ENCODE results near the gene ANKRD11. TPM values are rescaled to one million over a fixed set of nuclear protein-coding genes. Genes with fewer than 3 reads are reported as not detected.
"Not testable (repeated sequence)": the region's sequence is repeated elsewhere in the genome, so short reads cannot be mapped to it uniquely, and the experiment has no call there.

Gene ANKRD11
- polyA plus RNA-seq, 1 experiment = 48.1 TPM

- DNase-seq (ENCODE audit: low read depth, low spot score) = peak; percentile 67
- CTCF ChIA-PET = interaction anchor here (1.1 to 2.0 kb wide), 8 partner anchors 10 to 224 kb away, joined by 3 to 7 read pairs (median 4); partner anchors contain the start of gene SPG7
- H3K27ac ChIP-seq (ENCODE audit: low read depth, low read length) = peak overlapping the region; percentile 31
- H3K4me3 ChIP-seq (ENCODE audit: low read depth, low read length); H3K9me3 ChIP-seq (ENCODE audit: control insufficient read depth, insufficient read depth, low read length); POLR2A ChIA-PET; H3K27me3 ChIP-seq (ENCODE audit: control insufficient read depth, insufficient read depth, low read length): not testable (repeated sequence)
- peak; percentile 65 for TF ChIP-seq CTCF (IDR thresholded peaks at IDR 0.05; ENCODE audit: low read depth, low read length)
These were observed 156.9 kb downstream of the ANKRD11 start for GRCh38 chr16:89333401-89334001.

GRCh38 chr16:89332902-89333245 lies 157.5 kb downstream of the ANKRD11 start:
- no peak for DNase-seq (ENCODE audit: low read depth, low spot score)
- TF ChIP-seq CTCF (IDR thresholded peaks at IDR 0.05; ENCODE audit: low read depth, low read length) = no peak
- H3K27me3 ChIP-seq (ENCODE audit: control insufficient read depth, insufficient read depth, low read length) = no peaks in the 10 kb centered on the region
- ChIA-PET CTCF (interaction anchor here (0.5 to 2.0 kb wide), 9 partner anchors 10 to 225 kb away, joined by 3 to 7 read pairs (median 4); partner anchors contain the start of gene SPG7), POLR2A (no interaction called here)
- H3K9me3 ChIP-seq (ENCODE audit: control insufficient read depth, insufficient read depth, low read length) = no peaks in the 10 kb centered on the region; the same call in 1 of the 2 replicates
- no peak overlapping the region for H3K27ac ChIP-seq (ENCODE audit: low read depth, low read length)
- no peak overlapping the region for H3K4me3 ChIP-seq (ENCODE audit: low read depth, low read length)

- Histone ChIP-seq H3K27me3 (ENCODE audit: control insufficient read depth, insufficient read depth, low read length) (no peaks in the 10 kb centered on the region), H3K9me3 (ENCODE audit: control insufficient read depth, insufficient read depth, low read length) (no peaks in the 10 kb centered on the region; the same call in 1 of the 2 replicates), H3K4me3 (ENCODE audit: low read depth, low read length) (no peak overlapping the region), H3K27ac (ENCODE audit: low read depth, low read length) (no peak overlapping the region)
- no peak for TF ChIP-seq CTCF (IDR thresholded peaks at IDR 0.05; ENCODE audit: low read depth, low read length)
- CTCF ChIA-PET = interaction anchor here (0.5 to 2.0 kb wide), 8 partner anchors 10 to 225 kb away, joined by 3 to 7 read pairs (median 4); partner anchors contain the start of gene SPG7
- POLR2A ChIA-PET = no interaction called here
- no peak for DNase-seq (ENCODE audit: low read depth, low spot score)
These were observed 158.0 kb downstream of the ANKRD11 start for GRCh38 chr16:89332243-89332901.

GRCh38 chr16:89331371-89332109 lies 158.8 kb downstream of the ANKRD11 start:
- no peak overlapping the region for H3K27ac ChIP-seq (ENCODE audit: low read depth, low read length)
- no peak overlapping the region for H3K4me3 ChIP-seq (ENCODE audit: low read depth, low read length)
- no peak for DNase-seq (ENCODE audit: low read depth, low spot score)
- TF ChIP-seq CTCF (IDR thresholded peaks at IDR 0.05; ENCODE audit: low read depth, low read length) = no peak
- CTCF ChIA-PET = interaction anchor here (2.0 kb wide), 1 partner anchor 12 kb away, joined by 6 read pairs; no protein-coding TSS in a partner anchor
- H3K27me3 ChIP-seq (ENCODE audit: control insufficient read depth, insufficient read depth, low read length) = no peaks in the 10 kb centered on the region
- no peaks in the 10 kb centered on the region; the same call in 1 of the 2 replicates for H3K9me3 ChIP-seq (ENCODE audit: control insufficient read depth, insufficient read depth, low read length)
- POLR2A ChIA-PET = no interaction called here
